DLD1 (cell line): ENCODE data around the gene KRTAP19-1.

Experiments
- in situ Hi-C: cut with HindIII; loops from 2 replicates; pipeline ENCODE4 v1.10.0; 2017; ENCODE audit warnings: low sequenced_read_pairs

Gene KRTAP19-1

DNA sequence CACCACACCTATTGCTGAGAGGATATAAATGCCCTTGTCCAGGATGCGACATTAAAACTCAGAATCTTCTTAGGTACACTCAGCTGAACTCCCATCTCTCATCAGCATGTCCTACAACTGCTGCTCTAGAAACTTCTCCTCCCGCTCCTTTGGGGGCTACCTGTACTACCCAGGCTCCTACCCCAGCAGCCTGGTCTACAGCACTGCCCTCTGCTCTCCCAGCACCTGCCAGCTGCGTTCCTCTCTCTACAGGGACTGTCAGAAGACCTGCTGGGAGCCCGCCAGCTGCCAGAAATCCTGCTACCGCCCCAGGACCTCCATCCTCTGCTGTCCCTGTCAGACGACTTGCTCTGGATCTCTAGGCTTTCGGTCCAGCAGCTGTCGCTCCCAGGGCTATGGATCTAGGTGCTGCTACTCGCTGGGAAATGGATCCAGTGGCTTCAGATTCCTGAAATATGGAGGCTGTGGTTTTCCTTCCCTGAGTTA is 50.0 kb downstream of the KRTAP19-1 start, which contains the start of gene KRTAP13-4:
TSS of gene KRTAP13-4 (plus strand) at position 51 of the 486 bp plus-strand sequence. CDS start at position 107, 56 bp downstream.
- in situ Hi-C loops, result no loop called here
